Right ventricle myocardium inferior (tissue), 1 donor: Measurements from ENCODE around the gene COL15A1. TPM values are rescaled to one million over a fixed set of nuclear protein-coding genes. Genes with fewer than 3 reads are reported as not detected.

Source experiments
- ATAC-seq: fragments of 200-7000 bp; cut with Tn5 transposase; one replicate; pipeline ENCODE4 v1.9.1; 2020; ENCODE audit warnings: mild to moderate bottlenecking, moderate library complexity
- DNase-seq: peaks from one replicate; pipeline ENCODE4 v3.0.0; 2021; ENCODE audit errors: missing footprints
- intact Hi-C: fragments of 100-400 bp; cut with DNase I; formaldehyde crosslinking; loops from one replicate; pipeline ENCODE4 v1.11.0; 2022
- total RNA-seq: library from RNA; stranded (reverse); fragmentation: NEBNext Ultra II Directional; extraction: Animal tissue kit (Norgen Biotek cat#: 25700); gene quantifications from one replicate; pipeline ENCODE4 v1.2.1, GENCODE V29; 2021
- donor health status: DM: no; HTN: yes; CAD: no; lungs with severe emphysema.

COL15A1 gene
- total RNA-seq, 1 donor from 2014 or later, result 58.3 TPM

DNA sequence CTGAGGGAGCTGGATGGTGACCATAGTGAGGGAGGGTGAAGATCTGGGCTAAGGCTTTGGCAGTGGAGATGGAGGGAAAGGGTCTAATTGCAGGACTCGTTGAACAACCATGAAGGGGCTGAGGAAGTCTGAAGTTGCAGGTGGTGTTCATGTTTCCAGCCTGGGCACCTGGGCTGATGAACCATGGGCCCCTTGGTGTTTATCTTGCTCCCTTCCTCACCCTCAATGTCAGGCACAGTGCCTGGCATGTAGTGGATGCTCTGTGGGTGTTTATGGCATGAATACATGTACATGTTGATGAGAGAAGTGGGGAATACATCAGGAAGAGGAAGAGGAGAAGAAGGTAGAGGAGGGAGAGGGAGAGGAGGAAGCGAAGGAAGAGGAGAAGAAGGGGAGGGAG, 31.3 kb upstream of the COL15A1 start:
- no peak for DNase-seq
- intact Hi-C loops, result no loop called here

DNA sequence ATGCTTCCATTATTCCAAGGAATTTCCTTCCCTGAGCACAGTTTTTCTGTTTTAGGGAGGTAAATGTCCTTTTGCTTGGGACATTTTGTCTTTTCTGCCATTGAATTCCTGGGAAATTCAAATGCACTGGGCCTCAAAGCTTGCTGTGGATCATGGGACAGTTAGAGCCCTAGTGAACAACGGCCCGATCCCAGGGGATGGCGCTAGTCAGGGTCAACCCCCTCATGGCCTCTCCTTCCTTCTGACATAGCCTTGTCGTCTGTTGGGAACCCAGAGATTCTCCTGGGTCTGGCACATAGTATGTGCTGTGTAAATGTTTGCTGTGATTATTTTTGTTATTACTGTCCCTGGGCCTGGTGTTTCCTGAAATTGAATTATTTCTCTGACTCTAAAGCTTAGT, 30.7 kb upstream of the COL15A1 start:
- DNase-seq, result no peak
- ATAC-seq, result no peak
- intact Hi-C loops, result no loop called here

More for the DNA sequence above, 31.3 kb upstream of the COL15A1 start:
- no peak for ATAC-seq

DNA sequence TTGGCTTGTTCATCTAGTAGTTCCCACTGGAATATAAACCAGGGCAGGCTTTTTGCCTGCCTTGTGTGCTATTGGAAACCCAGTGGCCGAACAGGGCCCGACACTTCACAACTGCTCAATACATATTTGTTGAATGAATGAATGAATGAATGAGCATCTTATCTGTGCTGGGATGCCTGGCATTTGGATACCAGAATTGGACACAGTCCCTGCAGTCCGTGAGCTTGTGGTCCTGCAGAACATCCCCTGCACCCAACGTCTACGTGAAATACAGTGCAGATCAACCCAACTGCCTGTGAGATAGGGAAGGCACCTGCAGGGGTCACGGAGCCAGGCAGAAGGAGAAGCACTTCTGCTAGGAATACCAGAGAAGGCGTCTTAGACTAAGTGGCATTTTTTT, 30.0 kb upstream of the COL15A1 start:
- intact Hi-C loops, result no loop called here
- DNase-seq (no peak), ATAC-seq (no peak)

DNA sequence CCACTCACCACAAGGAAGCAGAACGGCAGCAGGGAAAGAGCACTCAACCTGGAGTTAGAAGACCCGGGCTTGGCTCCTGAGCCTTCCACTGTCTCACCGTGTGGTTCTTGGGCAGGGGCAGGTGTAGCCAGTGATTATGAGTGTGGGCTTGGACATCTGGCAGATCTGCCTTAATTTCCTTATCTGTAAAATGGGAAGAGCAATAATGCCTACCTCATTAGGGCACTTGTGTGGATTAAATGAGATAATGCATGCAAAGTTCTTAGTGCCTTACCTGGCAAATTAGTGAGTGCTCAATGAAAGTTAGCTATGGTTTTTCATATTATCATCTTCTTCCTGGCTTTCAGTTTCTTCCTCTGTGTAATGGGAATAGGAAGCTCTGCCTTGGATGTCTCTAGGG, 28.1 kb upstream of the COL15A1 start:
- no peak for DNase-seq
- ATAC-seq, result no peak
- intact Hi-C loops, result no loop called here

DNA sequence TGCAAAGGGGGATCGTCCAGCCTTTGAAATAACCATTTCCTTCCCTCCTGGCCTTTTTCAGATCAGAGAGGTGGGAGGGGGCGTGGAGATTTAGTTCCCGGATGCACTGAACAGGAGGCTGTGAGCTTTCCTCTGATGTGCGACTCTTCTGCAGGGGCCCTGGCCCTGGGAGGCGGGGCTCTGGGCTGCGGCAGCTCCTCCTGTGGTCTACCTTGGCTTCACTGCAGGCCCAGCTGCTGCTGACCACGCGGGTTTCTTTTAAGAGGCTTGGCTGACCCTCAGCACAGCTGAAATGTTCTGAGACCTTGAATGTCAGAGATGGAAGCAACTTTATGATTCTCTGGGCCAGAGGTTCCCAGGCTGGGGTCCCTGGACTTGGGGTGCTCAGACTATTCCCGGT, 27.0 kb upstream of the COL15A1 start:
- ATAC-seq, result peak; percentile 89
- intact Hi-C loops, result no loop called here
- peak; percentile 81 for DNase-seq

DNA sequence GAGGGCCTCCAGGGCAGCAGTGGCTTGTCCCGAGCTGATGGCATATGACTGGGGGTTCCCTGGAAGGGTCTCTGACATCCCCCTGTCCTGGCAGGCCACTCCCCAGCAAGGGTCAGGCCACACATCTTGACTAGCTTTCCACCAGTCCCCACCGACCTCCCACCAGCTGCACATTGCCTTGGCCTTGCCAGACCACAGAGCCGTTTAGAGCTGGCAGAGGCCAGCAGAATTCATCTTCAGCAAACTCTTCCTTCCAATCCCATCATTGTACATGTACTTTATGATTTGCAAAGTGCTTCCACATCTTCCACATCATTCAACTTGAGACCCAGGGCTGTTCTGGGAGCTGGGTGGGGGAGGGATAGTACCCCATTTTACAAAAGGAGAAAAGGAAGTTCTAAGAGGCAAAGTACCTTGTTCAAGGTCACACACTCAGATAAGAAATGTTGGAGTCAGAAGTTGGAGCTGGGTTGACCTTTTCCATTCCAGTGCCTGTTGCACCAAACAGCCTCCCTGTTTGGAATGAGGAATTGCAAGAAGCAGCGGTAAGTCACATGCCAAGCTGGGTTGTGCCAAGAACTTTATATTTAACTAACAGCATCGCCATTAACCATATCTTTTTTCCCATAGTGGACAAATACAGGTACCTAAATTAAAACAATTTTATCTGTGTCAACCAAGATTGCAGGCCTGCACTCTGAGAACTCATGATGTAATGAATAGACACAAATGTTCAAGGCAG, 25.8 kb upstream of the COL15A1 start:
- peak; percentile 17 for ATAC-seq

DNA sequence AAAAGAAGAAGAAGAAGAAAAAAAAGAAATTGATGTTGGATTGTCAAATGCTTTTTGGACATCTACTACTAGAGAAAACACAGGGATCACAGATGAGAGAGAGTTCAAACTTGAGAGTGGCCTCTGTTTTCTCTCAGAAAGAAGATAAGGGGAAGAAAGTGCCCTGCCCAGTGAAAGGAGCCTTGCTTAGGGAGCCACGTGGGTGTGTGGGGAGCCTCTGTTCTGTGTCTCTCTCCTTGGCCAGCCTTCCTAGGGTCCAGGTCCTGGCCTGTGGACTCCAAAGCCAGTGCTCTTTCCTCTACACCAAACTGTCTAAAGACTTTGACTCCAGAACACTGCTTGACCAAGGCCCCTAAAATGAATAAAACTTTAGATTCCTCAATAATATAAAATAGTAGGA, 22.0 kb upstream of the COL15A1 start:
- no peak for DNase-seq
- ATAC-seq, result no peak
- intact Hi-C loops, result no loop called here

More for the DNA sequence above, 25.8 kb upstream of the COL15A1 start:
- no peak for DNase-seq
- intact Hi-C loops, result no loop called here

DNA sequence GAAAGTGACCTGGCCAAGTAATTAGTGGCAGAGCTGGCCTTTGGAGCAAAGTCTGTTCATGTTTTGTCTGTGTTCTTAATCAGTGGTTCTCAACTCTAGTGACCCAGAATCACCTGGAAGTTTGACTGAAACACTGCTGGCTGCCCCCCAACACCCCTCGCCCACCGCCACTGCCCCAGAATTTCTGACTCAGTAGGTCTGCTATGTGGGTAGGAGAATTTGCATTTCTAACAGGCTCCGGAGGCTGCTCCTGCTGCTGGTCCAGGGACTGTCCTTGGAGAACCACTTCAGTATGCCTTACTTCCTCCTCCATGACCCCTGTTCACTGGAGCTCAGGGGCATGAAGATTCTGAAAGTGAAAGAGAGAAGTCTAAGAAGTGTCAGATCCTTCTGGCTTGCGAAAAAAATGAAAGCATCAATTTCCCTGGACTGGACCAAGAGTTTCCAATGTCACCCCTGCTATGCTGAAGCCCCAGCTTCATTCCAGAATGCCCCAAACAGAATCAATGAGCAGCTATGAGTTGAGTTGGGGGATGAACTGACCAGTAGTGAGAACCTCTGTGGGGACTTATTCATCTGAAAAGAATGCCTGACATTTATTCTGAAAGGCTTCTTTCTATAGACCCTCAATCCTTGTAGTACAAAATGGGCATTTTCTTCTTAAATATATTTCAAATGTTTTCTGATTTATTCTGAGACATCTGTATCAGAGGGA, 20.8 kb upstream of the COL15A1 start:
- peak; percentile 42 for ATAC-seq
- intact Hi-C loops, result no loop called here
- no peak for DNase-seq

DNA sequence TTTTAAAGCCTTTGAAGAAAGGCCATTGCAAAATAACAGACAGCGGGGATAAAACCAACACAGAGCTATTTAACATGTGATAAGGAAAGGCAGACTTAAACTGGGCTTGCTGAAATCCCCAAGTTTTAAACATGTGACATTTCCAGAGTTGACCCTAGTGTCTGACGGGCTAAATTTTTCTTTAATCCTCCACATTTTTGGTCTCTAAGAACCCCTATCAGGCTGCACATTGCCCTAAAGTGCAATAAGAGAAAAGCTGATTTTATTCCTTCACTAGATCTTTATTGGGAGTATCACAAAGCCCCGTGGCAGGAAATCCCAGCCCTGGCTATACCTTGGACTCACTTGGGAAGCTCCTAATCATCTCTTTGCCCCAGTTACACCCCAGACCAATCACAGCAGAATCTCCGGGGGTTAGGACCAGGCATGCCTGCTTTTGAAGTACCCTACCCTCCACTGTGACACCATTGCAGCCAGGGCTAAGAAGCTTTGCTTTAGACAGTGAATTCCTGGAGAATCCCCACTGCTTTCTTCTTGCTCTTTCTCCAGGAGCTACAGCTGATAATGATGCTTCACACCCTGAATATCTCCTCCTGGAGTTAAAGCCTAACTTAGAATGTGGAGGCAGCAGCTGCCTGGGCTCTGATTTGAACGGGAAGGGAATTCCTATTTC, 20.1 kb upstream of the COL15A1 start:
- intact Hi-C loops, result no loop called here
- DNase-seq (no peak), ATAC-seq (peak; percentile 15)

DNA sequence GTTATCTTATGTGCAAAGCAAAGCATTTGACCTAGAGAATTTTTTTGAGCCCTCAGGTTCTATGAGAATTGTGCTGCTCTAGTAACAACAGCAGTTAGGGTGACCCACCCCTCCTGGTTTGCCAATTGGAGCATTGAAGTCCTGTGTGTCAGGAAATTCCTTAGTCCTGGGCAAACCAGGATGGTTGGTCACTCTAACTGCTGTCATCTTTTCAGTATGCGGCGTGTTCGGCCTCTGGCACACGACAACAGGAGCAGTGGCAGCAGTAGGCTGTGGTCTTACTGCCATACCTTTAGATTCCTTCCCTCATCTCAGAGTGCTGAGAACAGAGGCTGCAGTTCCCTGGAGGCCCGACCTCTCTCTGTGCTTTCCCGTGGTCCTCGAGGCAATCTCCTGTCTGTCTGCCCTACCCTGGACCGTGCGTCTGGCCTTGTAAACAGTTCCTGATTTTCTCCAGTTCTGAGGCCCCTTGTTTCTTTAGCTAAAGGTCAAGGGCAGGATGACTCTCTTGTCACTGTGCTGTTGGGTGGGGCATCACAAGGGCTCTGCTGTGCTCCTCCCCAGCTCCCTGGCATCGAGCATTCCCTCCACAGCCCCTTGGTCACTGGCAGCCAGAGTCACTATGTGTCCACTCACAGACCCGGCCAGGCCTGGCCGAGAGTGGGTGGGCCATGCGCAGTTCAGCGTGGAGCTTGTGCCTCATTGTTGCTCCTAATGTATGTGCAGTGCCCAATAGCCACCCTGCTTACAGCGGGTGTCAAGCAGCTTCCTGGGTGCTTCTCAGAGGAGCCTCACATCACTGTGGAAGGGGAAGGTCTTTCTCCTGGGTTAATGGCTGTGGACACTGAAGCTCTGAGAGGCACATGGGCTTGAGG, 18.5 kb upstream of the COL15A1 start:
- intact Hi-C loops, result no loop called here
- DNase-seq (no peak), ATAC-seq (peak; percentile 32)

DNA sequence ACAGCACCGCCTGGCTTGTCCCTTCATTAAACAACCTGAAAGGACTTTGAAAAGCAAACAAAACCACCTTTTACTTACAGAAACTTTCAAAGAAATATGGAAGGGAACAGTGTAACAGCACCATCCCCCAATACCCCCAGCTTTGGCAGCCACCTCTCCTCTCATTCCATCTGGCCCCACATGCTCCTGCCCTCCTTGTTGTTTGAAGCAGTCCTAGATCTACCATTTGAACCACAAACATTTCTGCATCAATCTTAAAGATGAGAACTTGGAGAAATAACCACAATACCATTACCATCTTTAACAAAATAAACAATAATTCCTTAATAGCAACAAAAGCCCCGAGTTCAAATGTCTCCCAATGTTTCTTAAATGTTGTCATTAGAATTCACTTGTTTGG, 17.8 kb upstream of the COL15A1 start:
- DNase-seq, result no peak
- no peak for ATAC-seq
- intact Hi-C loops, result no loop called here

DNA sequence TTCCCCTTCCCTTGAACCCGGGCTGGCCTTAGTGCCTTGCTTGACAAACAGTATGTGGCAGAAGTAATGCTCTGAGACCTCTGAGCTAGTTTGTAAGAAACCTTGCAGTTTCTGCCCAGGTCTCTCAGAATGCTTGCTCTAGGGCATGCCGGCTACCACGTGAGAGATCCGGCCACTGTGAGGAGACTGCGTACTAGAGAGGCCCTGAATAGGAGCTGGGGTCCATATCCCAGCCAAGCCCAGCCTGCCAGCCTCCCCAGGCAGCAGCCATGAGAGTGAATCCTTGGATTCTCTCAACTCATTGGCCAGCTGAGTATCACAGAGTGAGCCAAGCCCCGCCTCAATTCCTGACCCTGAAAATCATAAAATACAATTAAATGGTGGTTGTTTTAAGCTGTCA, 16.0 kb upstream of the COL15A1 start:
- intact Hi-C loops, result no loop called here

DNA sequence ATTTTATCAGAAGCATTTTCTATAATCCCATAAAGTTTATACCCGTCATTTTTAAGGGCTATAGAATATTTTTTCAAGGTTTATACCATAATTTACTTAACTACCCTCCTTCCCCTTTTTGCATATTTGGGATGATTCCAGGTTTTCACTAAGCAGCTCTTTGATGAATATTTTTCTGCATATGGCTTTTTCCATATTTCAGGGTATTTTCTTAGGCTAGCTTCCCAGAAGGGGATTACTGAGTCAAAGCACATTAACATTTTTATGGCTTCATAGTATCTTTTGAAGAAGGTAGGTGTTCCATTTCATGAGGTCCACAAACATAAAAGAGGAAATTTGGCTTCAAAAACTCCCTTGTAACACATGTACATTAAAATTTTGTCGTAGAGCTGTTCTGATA, 14.6 kb upstream of the COL15A1 start:
- DNase-seq (no peak), ATAC-seq (no peak)
- intact Hi-C loops, result no loop called here

More for the DNA sequence above, 16.0 kb upstream of the COL15A1 start:
- DNase-seq (no peak), ATAC-seq (no peak)

DNA sequence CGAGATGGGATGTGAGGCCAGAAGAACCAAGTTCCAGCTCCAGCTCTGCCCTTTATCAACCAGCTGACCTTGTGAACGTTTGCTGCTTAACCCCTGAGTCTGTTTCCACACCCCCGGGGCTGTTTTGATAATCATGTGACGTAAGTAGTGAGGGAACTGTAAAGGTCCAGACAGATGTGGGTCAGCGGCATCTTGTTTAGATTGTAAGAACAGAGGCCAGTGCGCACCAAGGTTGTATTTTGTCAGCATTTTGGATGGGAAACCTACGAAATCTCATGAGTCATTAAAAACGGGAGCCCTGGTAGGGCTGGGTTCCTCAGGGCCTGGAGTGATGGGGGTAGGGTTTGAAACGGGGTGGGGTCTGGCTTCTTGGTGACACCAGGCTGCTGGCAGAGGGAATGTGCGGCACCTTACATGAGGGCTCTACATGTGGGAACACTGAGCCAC, 13.8 kb upstream of the COL15A1 start:
- ATAC-seq (peak; percentile 29), DNase-seq (no peak)
- intact Hi-C loops, result no loop called here

DNA sequence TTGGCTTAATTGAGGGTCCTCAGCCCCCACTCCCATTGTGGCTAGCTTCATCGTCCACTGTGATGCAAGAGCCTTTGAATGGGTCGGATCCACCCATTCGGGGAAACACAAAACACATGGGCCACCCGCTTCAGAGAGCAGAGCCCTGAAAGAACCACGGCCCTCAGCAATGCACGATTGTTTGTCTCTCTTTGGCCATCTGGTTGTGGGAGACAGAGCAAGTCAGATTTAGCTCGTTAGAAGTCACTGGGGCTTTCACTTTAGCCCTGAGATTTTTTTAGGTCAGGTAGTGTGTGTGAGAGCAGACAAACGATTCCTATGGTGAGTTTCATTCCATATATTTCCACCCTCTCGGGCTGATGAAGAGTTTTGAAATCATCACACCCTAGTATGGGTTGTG, 12.9 kb upstream of the COL15A1 start:
- ATAC-seq (no peak), DNase-seq (no peak)
- intact Hi-C loops, result no loop called here

DNA sequence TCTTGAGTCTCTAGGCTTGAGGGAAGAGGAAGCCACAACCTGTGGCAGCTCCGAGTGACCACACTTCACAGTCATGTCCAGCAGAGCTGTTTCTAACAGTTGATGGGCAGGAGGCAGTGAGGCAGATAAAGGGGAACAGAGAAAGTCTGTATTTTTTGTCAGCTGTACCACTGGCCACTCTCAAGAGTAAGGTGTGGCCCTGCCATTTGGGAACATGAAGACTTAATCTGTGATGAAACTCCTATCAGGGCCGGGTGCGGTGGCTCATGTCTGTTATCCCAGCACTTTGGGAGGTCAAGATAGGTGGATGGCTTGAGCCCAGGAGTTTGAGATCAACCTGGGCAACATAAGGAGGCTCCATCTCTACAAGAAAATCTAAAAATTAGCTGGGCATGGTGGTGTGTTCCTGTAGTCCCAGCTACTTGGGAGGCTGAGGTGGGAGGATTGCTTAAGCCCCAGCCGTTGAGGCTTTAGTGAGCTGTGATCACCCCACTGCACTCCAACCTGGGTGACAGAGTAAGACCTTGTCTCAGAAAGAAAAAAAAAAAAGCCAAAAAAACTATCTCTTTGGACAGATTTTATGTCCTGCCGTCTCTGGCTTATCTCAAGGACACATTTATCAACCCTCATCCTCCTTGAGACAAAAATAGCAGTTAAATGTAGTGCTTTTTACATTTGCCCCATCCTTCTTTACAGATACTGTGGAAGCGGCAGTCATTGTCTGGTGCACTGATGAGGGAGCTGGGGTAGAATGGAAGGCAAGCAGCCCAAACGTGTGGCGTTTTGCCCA, 11.9 kb upstream of the COL15A1 start:
- DNase-seq, result no peak
- ATAC-seq, result peak; percentile 13
- intact Hi-C loops, result no loop called here

DNA sequence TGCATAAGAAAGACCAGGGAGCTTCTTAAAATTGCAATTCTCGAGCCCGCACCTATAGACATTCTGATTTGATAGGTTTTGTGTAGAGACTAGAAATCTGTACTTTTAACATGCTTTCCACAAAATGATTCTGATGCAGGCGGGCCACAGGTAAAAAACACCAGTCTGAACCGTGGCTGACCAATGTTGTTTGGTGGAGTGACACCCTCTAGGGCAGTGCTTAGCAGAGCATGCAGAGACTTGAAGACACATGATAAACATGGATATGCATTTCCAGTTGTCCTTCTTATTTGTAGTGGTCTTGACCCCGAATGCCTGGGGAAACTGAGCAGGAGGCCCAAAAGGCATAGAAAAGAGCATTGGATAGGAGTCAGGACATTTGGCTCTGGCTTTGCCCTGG, 10.5 kb upstream of the COL15A1 start:
- intact Hi-C loops, result no loop called here
- no peak for DNase-seq

DNA sequence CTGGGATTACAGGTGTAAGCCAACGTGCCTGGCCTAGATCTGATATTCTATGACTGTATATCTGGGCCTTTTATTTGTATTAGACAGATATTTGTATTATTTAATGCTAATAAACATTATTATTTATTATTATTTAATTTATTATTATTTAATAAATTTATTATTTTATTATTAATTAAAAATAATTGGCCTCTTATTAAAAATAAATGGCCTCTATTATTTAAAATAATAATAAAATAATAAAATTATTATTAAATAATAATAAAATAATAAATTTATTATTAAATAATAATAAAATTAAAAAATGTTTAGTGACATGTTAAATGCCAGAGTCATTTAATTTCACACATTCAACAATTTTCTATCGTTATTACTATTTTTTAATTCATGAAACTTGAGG, 9.8 kb upstream of the COL15A1 start:
- intact Hi-C loops, result no loop called here
- no peak for ATAC-seq
- DNase-seq, result no peak

More for the DNA sequence above, 10.5 kb upstream of the COL15A1 start:
- ATAC-seq, result no peak
